Esophagus muscularis mucosa (tissue), 4 donors: Measurements from ENCODE around the gene E4F1. TPM values are rescaled to one million over a fixed set of nuclear protein-coding genes. Genes with fewer than 3 reads are reported as not detected.
A peak's percentile ranks its signal among the peaks of the same experiment; 100 is the strongest.

Experiments
- DNase-seq: peaks from one replicate; pipeline ENCODE4 v3.0.0-alpha.2; 2017; ENCODE audit errors: extremely low spot score
- H3K27ac ChIP-seq, 4 donors: fragments of 200-600 bp; sonication (generic); replicated peaks in 1 of 4; 1 replicate in 3 of 4; 2 replicates in 1 of 4; pipeline ENCODE4 v1.5.1; 2016 to 2019; ENCODE audit warnings: mild to moderate bottlenecking in 1 of 4
- H3K27me3 ChIP-seq, 4 donors: fragments of 200-600 bp; sonication (generic); one replicate each; pipeline versions ENCODE4 v1.5.1 to v1.6.0; 2016 to 2019
- H3K36me3 ChIP-seq, 4 donors: fragments of 200-600 bp; sonication (generic); one replicate each; pipeline ENCODE4 v1.5.1; 2016 to 2019
- H3K4me1 ChIP-seq, 4 donors: fragments of 200-600 bp; sonication (generic); one replicate each; pipeline ENCODE4 v1.5.1; 2016 to 2019
- H3K4me3 ChIP-seq, 4 donors: fragments of 200-600 bp; sonication (generic); 1 replicate in 2 of 4; 2 replicates in 2 of 4; pipeline ENCODE4 v1.5.1; 2016 to 2019; ENCODE audit warnings: mild to moderate bottlenecking in 4 of 4, moderate library complexity in 1 of 4
- H3K9me3 ChIP-seq, 4 donors: fragments of 200-600 bp; sonication (generic); 1 replicate in 3 of 4; 2 replicates in 1 of 4; pipeline ENCODE4 v1.5.1; 2016 to 2019
- CTCF ChIP-seq, 3 experiments: fragments of 200-600 bp in 2 of 3; fragments of 450-650 bp in 1 of 3; sonication (generic) in 2 of 3; IDR thresholded peaks; one replicate each; pipeline ENCODE4 v1.5.1; 2017 to 2019; ENCODE audit warnings: antibody characterized with exemption in 3 of 3, mild to moderate bottlenecking in 2 of 3, moderate library complexity in 1 of 3
- EP300 ChIP-seq: sonication (generic); formaldehyde crosslinking; IDR thresholded peaks from one replicate; pipeline ENCODE4 v1.6.1; 2017; ENCODE audit warnings: antibody characterized with exemption
- POLR2A ChIP-seq: fragments of 450-650 bp; IDR thresholded peaks from one replicate; pipeline ENCODE4 v1.6.1; 2017; ENCODE audit warnings: antibody characterized with exemption, moderate library complexity, mild to moderate bottlenecking, low read depth
- POLR2AphosphoS5 ChIP-seq, 2 donors: sonication (generic); formaldehyde crosslinking; IDR thresholded peaks; one replicate each; pipeline ENCODE4 v1.6.1; 2017; ENCODE audit warnings: antibody characterized with exemption in 2 of 2
- WGBS: methylation state at CpG from one replicate; pipeline ENCODE4 v1.1.5; 2018; 5-methylcytosine and 5-hydroxymethylcytosine counted together
- intact Hi-C: fragments of 100-400 bp; cut with DNase I; formaldehyde crosslinking; loops from one replicate; pipeline ENCODE4 v1.15.1; 2023
- total RNA-seq, 4 donors: library from RNA; depleted of rRNA; stranded (reverse); fragments of >200 nt; gene quantifications; one replicate each; pipeline versions ENCODE4 v1.1.0 to v1.2.1, GENCODE V29; 2016

E4F1 gene
- total RNA-seq, 4 donors from 2014 or later: 19.1 to 39.7 (median 28.5) TPM

GRCh38 chr16:2195322-2196161 is 27.8 kb upstream of the E4F1 start:
- no peak for DNase-seq
- intact Hi-C loops: no loop called here
- TF ChIP-seq POLR2AphosphoS5 (IDR thresholded peaks at IDR 0.05) (no peak), EP300 (no peak), POLR2A (no peak), CTCF (IDR thresholded peaks at IDR 0.05) (no peak)
- H3K9me3 ChIP-seq: no peaks in the 10 kb centered on the region
- WGBS: 8% methylated on average over 11 of the region's 49 CpGs
- H3K4me3 ChIP-seq: peak overlapping the region; percentile 52 to 64 (median 52)
- peaks cover 8 to 56% (median 22%) of the 10 kb centered on the region in 4 donors for H3K27me3 ChIP-seq
- H3K4me1 ChIP-seq: peaks cover 9 to 28% (median 21%) of the 10 kb centered on the region in 4 donors
- no peaks in the 10 kb centered on the region for H3K36me3 ChIP-seq
- no peak overlapping the region for H3K27ac ChIP-seq

GRCh38 chr16:2196162-2196980 is 27.0 kb upstream of the E4F1 start, which contains the start of gene CASKIN1:
CASKIN1 (minus strand) TSS chr16:2196605; CDS start chr16:2196432, 173 bp downstream.
- Histone ChIP-seq H3K4me1 (peaks cover 9 to 28% (median 21%) of the 10 kb centered on the region in 4 donors), H3K9me3 (no peaks in the 10 kb centered on the region), H3K27me3 (peaks cover 8 to 56% (median 22%) of the 10 kb centered on the region in 4 donors), H3K36me3 (no peaks in the 10 kb centered on the region), H3K27ac (no peak within 1 kb of the TSS), H3K4me3 (peak within 1 kb of the TSS; percentile 52 to 64 (median 52))
- no peak for DNase-seq
- WGBS: no CpG with 5 or more reads among the region's 129 CpGs
- TF ChIP-seq CTCF (IDR thresholded peaks at IDR 0.05) (no peak), POLR2AphosphoS5 (IDR thresholded peaks at IDR 0.05) (no peak), POLR2A (no peak), EP300 (no peak)
- intact Hi-C loops: no loop called here

- H3K36me3 ChIP-seq: no peaks in the 10 kb centered on the region
- no peaks in the 10 kb centered on the region for H3K9me3 ChIP-seq
- H3K4me1 ChIP-seq: peaks cover 9 to 28% (median 21%) of the 10 kb centered on the region in 4 donors
- peaks cover 8 to 56% (median 22%) of the 10 kb centered on the region in 4 donors for H3K27me3 ChIP-seq
- peak overlapping the region; percentile 37 to 64 (median 40) for H3K4me3 ChIP-seq
- 31% methylated on average over 5 of the region's 32 CpGs for WGBS
- intact Hi-C loops: no loop called here
- H3K27ac ChIP-seq: no peak overlapping the region
- no peak for DNase-seq
- TF ChIP-seq POLR2A (no peak), CTCF (IDR thresholded peaks at IDR 0.05) (no peak), EP300 (no peak), POLR2AphosphoS5 (IDR thresholded peaks at IDR 0.05) (no peak)
Observed at GRCh38 chr16:2196981-2197511, 26.3 kb upstream of the E4F1 start.

GRCh38 chr16:2197765-2198164 is 25.6 kb upstream of the E4F1 start:
- H3K4me3 ChIP-seq: no peak overlapping the region
- TF ChIP-seq POLR2AphosphoS5 (IDR thresholded peaks at IDR 0.05) (no peak), CTCF (IDR thresholded peaks at IDR 0.05) (no peak), EP300 (no peak), POLR2A (no peak)
- intact Hi-C loops: no loop called here

More at GRCh38 chr16:2197765-2198164, 25.6 kb upstream of the E4F1 start:
- Histone ChIP-seq H3K4me1 (peaks cover 9 to 28% (median 21%) of the 10 kb centered on the region in 4 donors), H3K9me3 (no peaks in the 10 kb centered on the region), H3K27me3 (peaks cover 8 to 56% (median 22%) of the 10 kb centered on the region in 4 donors), H3K36me3 (no peaks in the 10 kb centered on the region), H3K27ac (no peak overlapping the region)
- 82% methylated on average over 6 of the region's 6 CpGs for WGBS
- no peak for DNase-seq
